H1 (cell line): ENCODE data around the gene PLLP. TPM values are rescaled to one million over a fixed set of nuclear protein-coding genes. Genes with fewer than 3 reads are reported as not detected.

ENCODE experiments used
- POLR2AphosphoS5 ChIP-seq: IDR thresholded peaks from 2 replicates; pipeline ENCODE4 v1.6.1; 2011; ENCODE audit warnings: low read depth, low read length
- SP4 ChIP-seq: IDR thresholded peaks from 2 replicates; pipeline ENCODE4 v1.6.1; 2012; ENCODE audit warnings: low read length, inconsistent platforms
- polyA plus RNA-seq, 7 experiments: library from polyadenylated mRNA; depleted of rRNA in 3 of 7; stranded (reverse) in 5 of 7; unstranded in 2 of 7; fragments of >200 nt in 5 of 7; fragments of 200-250 nt in 2 of 7; gene quantifications; 1 replicate in 5 of 7; 2 replicates in 1 of 7; 4 replicates in 1 of 7; pipeline versions ENCODE4 v1.2.1 to v1.2.3, GENCODE V29; 2011 to 2013; ENCODE audit warnings: missing spikeins in 2 of 7, mixed read lengths in 2 of 7
- total RNA-seq: library from RNA; stranded (reverse); fragmentation: NEBNext Ultra II Directional; extraction: Animal tissue kit (Norgen Biotek cat#: 25700); gene quantifications from 2 replicates; pipeline ENCODE4 v1.2.1, GENCODE V29; 2021
- TF ChIP-seq, protein P1 (sequence below): IDR thresholded peaks from 2 replicates; pipeline ENCODE4 v1.6.1; 2012; ENCODE audit warnings: inconsistent platforms
- TF ChIP-seq, protein P2 (sequence below), 3 experiments: IDR thresholded peaks; 1 replicate in 2 of 3; 2 replicates in 1 of 3; pipeline versions ENCODE4 v1.5.1 to v1.6.1; 2011; ENCODE audit warnings: low read length in 3 of 3, mild to moderate bottlenecking in 3 of 3, inconsistent platforms in 2 of 3, low read depth in 1 of 3, moderate library complexity in 1 of 3; ENCODE audit not compliant: insufficient read depth in 1 of 3; ENCODE audit errors: control extremely low read depth in 1 of 3

PLLP gene
- total and polyA plus RNA-seq, 2 of the 8 experiments (the other 6 are each of a cell fraction or from before 2014, with no cell fraction given) = 2.9 to 10.6 TPM

DNA sequence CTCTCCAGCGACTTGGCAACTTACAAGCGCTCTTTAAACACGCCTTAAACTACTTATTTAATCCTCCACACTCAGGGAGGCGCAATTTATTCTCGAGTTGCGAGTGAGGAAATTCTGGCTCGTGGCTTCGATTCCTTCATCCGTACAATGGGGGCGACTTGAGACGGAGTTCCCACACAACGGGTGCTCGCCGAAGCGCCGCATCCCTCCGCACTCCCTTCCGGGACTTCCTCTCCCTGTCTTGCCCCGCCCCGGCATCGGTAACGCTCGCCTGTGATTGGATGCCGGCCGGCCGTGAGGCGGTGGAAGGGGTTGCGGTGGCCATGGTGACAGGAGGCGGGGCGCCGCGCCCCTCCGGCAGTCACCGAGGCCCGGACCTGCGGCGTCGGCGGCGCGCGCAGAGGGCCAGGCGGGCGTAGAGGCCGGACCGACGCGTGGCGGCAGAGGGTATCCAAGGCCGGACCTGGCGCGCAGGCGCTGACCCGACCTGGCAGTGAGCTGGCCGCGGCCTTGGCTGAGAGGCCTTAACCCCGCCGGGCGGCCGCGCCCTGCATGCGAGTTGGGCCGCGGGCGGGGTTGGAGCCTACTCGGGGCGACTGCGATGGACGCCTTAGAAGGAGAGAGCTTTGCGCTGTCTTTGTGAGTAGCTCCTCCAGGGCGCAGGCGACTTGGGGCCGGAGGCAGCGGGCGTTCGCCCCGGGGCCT, 39.6 kb downstream of the PLLP start, which contains the start of gene ARL2BP (continued):
- TF ChIP-seq, protein P1, sequence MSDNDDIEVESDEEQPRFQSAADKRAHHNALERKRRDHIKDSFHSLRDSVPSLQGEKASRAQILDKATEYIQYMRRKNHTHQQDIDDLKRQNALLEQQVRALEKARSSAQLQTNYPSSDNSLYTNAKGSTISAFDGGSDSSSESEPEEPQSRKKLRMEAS = peak; percentile 67; the same call in 1 of the 2 replicates
- TF ChIP-seq SP4 = no peak
- TF ChIP-seq, protein P2, sequence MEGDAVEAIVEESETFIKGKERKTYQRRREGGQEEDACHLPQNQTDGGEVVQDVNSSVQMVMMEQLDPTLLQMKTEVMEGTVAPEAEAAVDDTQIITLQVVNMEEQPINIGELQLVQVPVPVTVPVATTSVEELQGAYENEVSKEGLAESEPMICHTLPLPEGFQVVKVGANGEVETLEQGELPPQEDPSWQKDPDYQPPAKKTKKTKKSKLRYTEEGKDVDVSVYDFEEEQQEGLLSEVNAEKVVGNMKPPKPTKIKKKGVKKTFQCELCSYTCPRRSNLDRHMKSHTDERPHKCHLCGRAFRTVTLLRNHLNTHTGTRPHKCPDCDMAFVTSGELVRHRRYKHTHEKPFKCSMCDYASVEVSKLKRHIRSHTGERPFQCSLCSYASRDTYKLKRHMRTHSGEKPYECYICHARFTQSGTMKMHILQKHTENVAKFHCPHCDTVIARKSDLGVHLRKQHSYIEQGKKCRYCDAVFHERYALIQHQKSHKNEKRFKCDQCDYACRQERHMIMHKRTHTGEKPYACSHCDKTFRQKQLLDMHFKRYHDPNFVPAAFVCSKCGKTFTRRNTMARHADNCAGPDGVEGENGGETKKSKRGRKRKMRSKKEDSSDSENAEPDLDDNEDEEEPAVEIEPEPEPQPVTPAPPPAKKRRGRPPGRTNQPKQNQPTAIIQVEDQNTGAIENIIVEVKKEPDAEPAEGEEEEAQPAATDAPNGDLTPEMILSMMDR (IDR thresholded peaks at IDR 0.05; ENCODE audit: control extremely low read depth in 1 of 3, insufficient read depth in 1 of 3, low read depth in 1 of 3, low read length in 3 of 3) = no peak; a peak in 1 of 4 replicates
- peak; percentile 79 for TF ChIP-seq POLR2AphosphoS5
